Testis (tissue), 3 donors: ENCODE data around the gene RFPL1. TPM values are rescaled to one million over a fixed set of nuclear protein-coding genes. Genes with fewer than 3 reads are reported as not detected.

Source experiments
- DNase-seq: peaks from one replicate; pipeline ENCODE4 v3.0.0-alpha.2; 2019
- H3K27ac ChIP-seq, 2 donors: fragments of 200-600 bp; sonication (generic); one replicate each; pipeline ENCODE4 v1.5.1; 2019
- H3K27me3 ChIP-seq: fragments of 200-600 bp; sonication (generic); one replicate; pipeline ENCODE4 v1.5.1; 2019
- H3K36me3 ChIP-seq: fragments of 200-600 bp; sonication (generic); one replicate; pipeline ENCODE4 v1.5.1; 2017; ENCODE audit warnings: low read depth; ENCODE audit errors: missing control alignments
- H3K4me1 ChIP-seq: fragments of 200-600 bp; sonication (generic); one replicate; pipeline ENCODE4 v1.5.1; 2019
- H3K4me3 ChIP-seq, 2 donors: fragments of 200-600 bp; sonication (generic); one replicate each; pipeline ENCODE4 v1.5.1; 2017 to 2019
- H3K9me3 ChIP-seq: fragments of 200-600 bp; sonication (generic); one replicate; pipeline ENCODE4 v1.5.1; 2017
- CTCF ChIP-seq, 3 experiments: fragments of 450-650 bp in 2 of 3; fragments of 200-600 bp in 1 of 3; sonication (generic) in 1 of 3; IDR thresholded peaks; one replicate each; pipeline ENCODE4 v1.5.1; 2016 to 2019; ENCODE audit warnings: antibody characterized with exemption in 3 of 3, mild to moderate bottlenecking in 2 of 3, moderate library complexity in 1 of 3
- POLR2A ChIP-seq: fragments of 450-650 bp; IDR thresholded peaks from one replicate; pipeline ENCODE4 v1.6.1; 2017; ENCODE audit warnings: antibody characterized with exemption, mild to moderate bottlenecking, moderate library complexity
- WGBS, 2 donors: methylation state at CpG; one replicate each; pipeline ENCODE4 v1.1.5; 2018; 5-methylcytosine and 5-hydroxymethylcytosine counted together
- intact Hi-C: fragments of 100-400 bp; cut with DNase I; formaldehyde crosslinking; loops from one replicate; pipeline ENCODE4 v1.15.1; 2023; ENCODE audit warnings: low total_unique reads
- polyA plus RNA-seq: library from polyadenylated mRNA; stranded (reverse); fragments of 350-450 nt; fragmentation: Illumina TruSeq; extraction: RNeasy Lipid Tissue Mini Kit (QIAGEN cat#74804); gene quantifications from one replicate; pipeline ENCODE4 v1.2.3, GENCODE V29; 2014; ENCODE audit warnings: low read depth, low replicate concordance; ENCODE audit not compliant: insufficient read depth
- total RNA-seq, 2 donors: library from RNA; depleted of rRNA; stranded (reverse); fragments of >200 nt; gene quantifications; one replicate each; pipeline ENCODE4 v1.2.3, GENCODE V29; 2016

RFPL1 gene
- total and polyA plus RNA-seq, 3 donors from 2014 or later: 0.37 to 1.4 (median 0.71) TPM

DNA sequence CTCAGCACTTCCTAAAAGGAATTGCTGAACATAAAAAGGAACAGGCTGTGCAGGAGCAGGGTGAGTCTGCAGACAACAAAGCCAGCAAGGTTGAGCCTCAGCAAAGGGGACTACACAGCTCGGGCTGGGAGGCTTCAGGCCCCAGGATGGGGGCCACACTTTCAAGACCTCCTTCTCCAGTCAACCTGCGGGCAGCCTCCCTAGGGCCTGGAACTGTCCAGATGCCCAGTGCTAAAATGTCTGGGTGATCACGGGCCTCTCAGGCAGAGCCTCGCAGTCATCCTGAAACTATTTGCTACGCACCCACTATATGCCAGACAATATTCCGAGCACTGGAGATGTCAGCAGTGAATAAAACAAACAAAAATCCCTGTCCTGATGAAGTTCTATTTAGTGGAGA lies 37.7 kb downstream of the RFPL1 start:
- 72 to 74% methylated on average over 6 of the region's 6 CpGs for WGBS, 2 donors
- intact Hi-C loops: no loop called here
- Histone ChIP-seq H3K27ac (no peak overlapping the region), H3K4me3 (no peak overlapping the region), H3K36me3 (no peaks in the 10 kb centered on the region), H3K9me3 (no peaks in the 10 kb centered on the region), H3K27me3 (no peaks in the 10 kb centered on the region), H3K4me1 (peaks cover 6% of the 10 kb centered on the region)
- no peak for DNase-seq
- no peak for TF ChIP-seq POLR2A
- no peak for TF ChIP-seq CTCF (IDR thresholded peaks at IDR 0.05)

DNA sequence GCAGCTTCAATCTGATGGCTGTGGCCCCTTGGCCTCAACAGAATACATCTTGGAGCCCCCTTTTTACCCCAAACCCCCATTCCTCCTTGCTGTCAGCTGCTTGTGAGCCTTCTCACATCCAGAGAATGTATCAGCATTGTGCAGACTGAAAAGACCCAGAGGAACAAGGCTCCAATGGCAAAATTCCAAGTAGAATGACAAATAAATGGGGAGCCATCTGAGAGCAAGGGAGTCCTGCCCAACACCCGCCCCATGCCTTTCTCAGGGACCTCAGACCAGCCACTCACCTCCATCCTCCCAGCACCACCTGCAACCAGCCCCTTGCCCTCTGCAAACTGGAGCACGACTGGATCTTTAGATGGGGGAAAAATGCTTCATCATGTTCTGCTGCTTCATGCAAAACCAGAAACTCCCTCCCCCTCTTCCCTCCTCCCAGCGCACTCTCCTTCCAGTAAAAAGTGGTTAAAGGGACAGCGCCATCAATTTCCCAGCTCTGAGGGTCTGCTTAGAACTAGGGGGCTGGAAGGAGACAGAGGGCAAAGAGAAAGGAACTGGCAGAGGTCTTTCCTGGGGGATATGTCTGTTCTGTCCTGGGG lies 39.4 kb downstream of the RFPL1 start:
- H3K27me3 ChIP-seq: no peaks in the 10 kb centered on the region
- intact Hi-C loops: no loop called here
- TF ChIP-seq POLR2A: no peak
- TF ChIP-seq CTCF (IDR thresholded peaks at IDR 0.05): no peak
- H3K9me3 ChIP-seq: no peaks in the 10 kb centered on the region
- no peak overlapping the region for H3K4me3 ChIP-seq
- no peak overlapping the region for H3K27ac ChIP-seq
- H3K4me1 ChIP-seq: peaks cover 19% of the 10 kb centered on the region
- H3K36me3 ChIP-seq: no peaks in the 10 kb centered on the region
- no peak for DNase-seq
- WGBS, 2 donors: 33 to 36% methylated on average over 4 of the region's 4 CpGs

DNA sequence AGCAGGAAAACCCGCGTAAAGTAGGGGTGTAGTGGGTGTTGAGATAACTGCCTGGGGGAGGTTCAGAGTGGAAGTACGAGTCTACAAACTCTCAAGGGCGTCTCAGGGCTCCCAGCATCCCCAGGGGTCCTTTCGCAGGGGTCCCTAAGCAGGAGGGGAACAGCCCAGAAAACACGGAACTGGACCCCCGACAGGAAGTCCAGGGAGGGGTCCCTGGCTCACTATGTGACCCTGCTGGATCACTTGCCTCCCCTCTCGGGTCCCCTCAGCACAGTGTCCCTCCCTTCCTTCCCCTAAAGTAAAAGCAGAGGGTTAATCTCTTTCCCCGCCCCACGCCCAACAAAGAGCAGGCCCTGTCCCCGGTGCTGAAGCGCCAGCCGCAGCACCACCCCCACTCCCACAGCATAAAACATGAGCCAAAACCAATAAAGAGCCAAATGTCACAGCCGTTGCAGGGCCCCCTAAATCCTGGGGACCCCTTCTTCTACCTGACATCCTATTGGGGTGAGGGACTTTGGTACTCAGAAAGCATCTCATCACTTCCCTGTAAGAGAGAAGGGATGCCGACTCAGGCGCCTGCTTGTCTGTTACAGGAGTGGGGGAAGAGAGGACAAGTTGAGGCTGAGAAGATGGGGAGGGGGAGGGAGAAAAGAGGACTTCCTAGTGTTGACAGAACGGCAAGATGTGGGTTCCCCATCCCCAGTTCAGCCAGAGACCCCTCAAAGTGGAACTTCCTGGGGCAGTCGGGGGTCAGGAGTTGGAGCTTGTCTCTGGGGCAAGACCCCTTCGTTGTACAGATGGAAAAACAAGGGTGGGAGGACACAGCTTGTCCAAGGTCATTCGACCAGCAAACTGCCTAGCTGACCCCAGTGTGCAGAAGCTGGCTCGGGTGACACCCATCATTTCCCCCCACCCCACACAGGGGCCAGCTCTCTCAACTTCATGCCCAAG lies 40.2 kb downstream of the RFPL1 start:
- no peaks in the 10 kb centered on the region for H3K9me3 ChIP-seq
- DNase-seq: peak; percentile 55
- H3K27me3 ChIP-seq: no peaks in the 10 kb centered on the region
- TF ChIP-seq POLR2A (no peak), CTCF (IDR thresholded peaks at IDR 0.05) (no peak)
- H3K27ac ChIP-seq: no peak overlapping the region
- no peak overlapping the region for H3K4me3 ChIP-seq
- no peaks in the 10 kb centered on the region for H3K36me3 ChIP-seq
- 9 to 12% methylated on average over 11 to 21 of the region's 21 CpGs for WGBS, 2 donors
- intact Hi-C loops: no loop called here
- H3K4me1 ChIP-seq: peaks cover 19% of the 10 kb centered on the region

DNA sequence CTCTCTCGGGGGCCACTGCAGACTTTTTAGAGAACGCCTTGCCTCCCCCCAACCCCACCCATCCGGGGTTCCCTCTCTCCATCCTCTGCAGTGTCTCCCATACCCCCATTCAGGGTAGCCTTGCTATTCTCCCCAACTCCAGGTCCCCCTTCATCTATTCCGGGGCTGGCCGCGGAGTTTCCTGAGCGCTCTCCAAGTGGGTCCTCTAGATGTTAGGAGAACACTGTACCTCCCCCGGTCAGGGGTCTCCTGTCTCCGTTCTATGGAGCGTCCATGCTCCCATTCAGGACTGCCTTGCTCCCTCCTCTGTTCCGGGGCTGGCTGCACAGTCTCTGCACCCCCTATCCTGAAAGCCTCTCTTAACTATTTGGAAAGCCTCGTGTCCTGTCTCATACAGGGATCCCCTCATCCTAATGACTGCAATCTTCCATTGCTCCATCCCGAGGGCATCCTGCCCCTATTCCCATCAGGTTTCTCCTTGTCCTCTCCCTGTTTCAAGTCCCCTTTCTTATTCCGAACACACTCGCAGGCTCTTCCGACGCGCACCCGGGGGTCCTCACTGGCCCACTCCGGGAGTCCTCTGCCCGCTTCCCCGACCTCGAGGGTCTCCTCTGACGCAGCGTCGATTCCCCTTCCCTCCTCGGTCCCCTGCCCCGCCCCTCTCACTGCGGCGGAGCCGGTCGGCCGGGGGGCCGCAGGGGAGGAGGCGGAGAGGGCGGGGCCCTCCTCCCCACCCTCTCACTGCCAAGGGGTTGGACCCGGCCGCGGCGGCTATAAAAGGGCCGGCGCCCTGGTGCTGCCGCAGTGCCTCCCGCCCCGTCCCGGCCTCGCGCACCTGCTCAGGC lies 41.3 kb downstream of the RFPL1 start, which contains the start of gene NEFH:
Gene NEFH (plus strand): TSS at position 802 of the 845 bp plus-strand sequence. CDS start 45 bp downstream, outside the sequence.
- peaks cover 19% of the 10 kb centered on the region for H3K4me1 ChIP-seq
- no peaks in the 10 kb centered on the region for H3K9me3 ChIP-seq
- no peak for DNase-seq
- H3K36me3 ChIP-seq: no peaks in the 10 kb centered on the region
- intact Hi-C loops: no loop called here
- 9 to 12% methylated on average over 25 to 40 of the region's 48 CpGs for WGBS, 2 donors
- no peaks in the 10 kb centered on the region for H3K27me3 ChIP-seq
- peak within 1 kb of the TSS; percentile 51 to 60 for H3K4me3 ChIP-seq
- TF ChIP-seq CTCF (IDR thresholded peaks at IDR 0.05): no peak
- TF ChIP-seq POLR2A: no peak
- H3K27ac ChIP-seq: no peak within 1 kb of the TSS
